HL-60 (cell line): ENCODE data around the gene RIPK3.

Experiments used
- GABPA ChIP-seq: IDR thresholded peaks from 2 replicates; pipeline ENCODE4 v1.6.1; 2012; ENCODE audit warnings: low read depth
- POLR2AphosphoS5 ChIP-seq: IDR thresholded peaks from 2 replicates; pipeline ENCODE4 v1.6.1; 2012; ENCODE audit warnings: low read depth
- TF ChIP-seq, protein P1 (sequence below): IDR thresholded peaks from one replicate; pipeline ENCODE4 v1.5.1; 2011; ENCODE audit warnings: low read length, control low read depth, inconsistent platforms; ENCODE audit not compliant: insufficient read depth

- TF ChIP-seq, protein P1, sequence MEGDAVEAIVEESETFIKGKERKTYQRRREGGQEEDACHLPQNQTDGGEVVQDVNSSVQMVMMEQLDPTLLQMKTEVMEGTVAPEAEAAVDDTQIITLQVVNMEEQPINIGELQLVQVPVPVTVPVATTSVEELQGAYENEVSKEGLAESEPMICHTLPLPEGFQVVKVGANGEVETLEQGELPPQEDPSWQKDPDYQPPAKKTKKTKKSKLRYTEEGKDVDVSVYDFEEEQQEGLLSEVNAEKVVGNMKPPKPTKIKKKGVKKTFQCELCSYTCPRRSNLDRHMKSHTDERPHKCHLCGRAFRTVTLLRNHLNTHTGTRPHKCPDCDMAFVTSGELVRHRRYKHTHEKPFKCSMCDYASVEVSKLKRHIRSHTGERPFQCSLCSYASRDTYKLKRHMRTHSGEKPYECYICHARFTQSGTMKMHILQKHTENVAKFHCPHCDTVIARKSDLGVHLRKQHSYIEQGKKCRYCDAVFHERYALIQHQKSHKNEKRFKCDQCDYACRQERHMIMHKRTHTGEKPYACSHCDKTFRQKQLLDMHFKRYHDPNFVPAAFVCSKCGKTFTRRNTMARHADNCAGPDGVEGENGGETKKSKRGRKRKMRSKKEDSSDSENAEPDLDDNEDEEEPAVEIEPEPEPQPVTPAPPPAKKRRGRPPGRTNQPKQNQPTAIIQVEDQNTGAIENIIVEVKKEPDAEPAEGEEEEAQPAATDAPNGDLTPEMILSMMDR = no peak
- TF ChIP-seq POLR2AphosphoS5 (no peak), GABPA (no peak)
Measured at GRCh38 chr14:24316597-24316950, 23.2 kb downstream of the RIPK3 start.
